ENCODE results near the gene EID2. TPM values are rescaled to one million over a fixed set of nuclear protein-coding genes. Genes with fewer than 3 reads are reported as not detected.

Gene EID2
- total RNA-seq, 1 donor from 2014 or later = 11.8 TPM

GRCh38 chr19:39568604-39569003, 28.6 kb upstream of the EID2 start:
- intact Hi-C loops (cut with DNase I) = no loop called here
- Histone ChIP-seq H3K9me3 (peaks cover 0 to under 1% of the 10 kb centered on the region in 2 donors), H3K27ac (no peak overlapping the region), H3K4me3 (no peak overlapping the region), H3K36me3 (no peaks in the 10 kb centered on the region), H3K27me3 (no peaks in the 10 kb centered on the region), H3K4me1 (no peaks in the 10 kb centered on the region)
- no peak for DNase-seq (ENCODE audit: low spot score in 2 of 2)
- TF ChIP-seq CTCF (IDR thresholded peaks at IDR 0.05) = no peak

GRCh38 chr19:39566064-39566463, 26.1 kb upstream of the EID2 start:
- DNase-seq (ENCODE audit: low spot score in 2 of 2) = no peak
- Histone ChIP-seq H3K4me1 (no peaks in the 10 kb centered on the region), H3K36me3 (no peaks in the 10 kb centered on the region), H3K4me3 (no peak overlapping the region), H3K27ac (no peak overlapping the region), H3K27me3 (no peaks in the 10 kb centered on the region), H3K9me3 (no peaks in the 10 kb centered on the region)
- intact Hi-C loops (cut with DNase I) = no loop called here
- no peak for TF ChIP-seq CTCF (IDR thresholded peaks at IDR 0.05)

- no peak for DNase-seq (ENCODE audit: low spot score in 2 of 2)
- Histone ChIP-seq H3K27ac (no peak overlapping the region), H3K27me3 (no peaks in the 10 kb centered on the region), H3K36me3 (no peaks in the 10 kb centered on the region), H3K9me3 (no peaks in the 10 kb centered on the region), H3K4me3 (no peak overlapping the region), H3K4me1 (no peaks in the 10 kb centered on the region)
- TF ChIP-seq CTCF (IDR thresholded peaks at IDR 0.05) = no peak
- intact Hi-C loops (cut with DNase I) = no loop called here
Observed at GRCh38 chr19:39563408-39563807, 23.4 kb upstream of the EID2 start.

- Histone ChIP-seq H3K36me3 (no peaks in the 10 kb centered on the region), H3K27me3 (no peaks in the 10 kb centered on the region), H3K4me1 (no peaks in the 10 kb centered on the region), H3K9me3 (no peaks in the 10 kb centered on the region), H3K4me3 (no peak overlapping the region), H3K27ac (no peak overlapping the region)
- no peak for TF ChIP-seq CTCF (IDR thresholded peaks at IDR 0.05)
- intact Hi-C loops (cut with DNase I) = no loop called here
- no peak for DNase-seq (ENCODE audit: low spot score in 2 of 2)
Observed at GRCh38 chr19:39558624-39559117, 18.7 kb upstream of the EID2 start.

GRCh38 chr19:39557811-39558623, 18.1 kb upstream of the EID2 start:
- intact Hi-C loops (cut with DNase I) = no loop called here

More at GRCh38 chr19:39557811-39558623, 18.1 kb upstream of the EID2 start:
- Histone ChIP-seq H3K36me3 (no peaks in the 10 kb centered on the region), H3K4me1 (no peaks in the 10 kb centered on the region), H3K27me3 (no peaks in the 10 kb centered on the region), H3K9me3 (no peaks in the 10 kb centered on the region), H3K27ac (no peak overlapping the region), H3K4me3 (no peak overlapping the region)
- no peak for DNase-seq (ENCODE audit: low spot score in 2 of 2)
- no peak for TF ChIP-seq CTCF (IDR thresholded peaks at IDR 0.05)
